H1 (cell line): Measurements from ENCODE around the gene DYSF. TPM values are rescaled to one million over a fixed set of nuclear protein-coding genes. Genes with fewer than 3 reads are reported as not detected.

Experiments used
- CTCF ChIA-PET: fragments of 300-600 bp; sonication (Branson Sonifier 250); formaldehyde crosslinking; loops from one replicate; lab custom pipeline; 2021; ENCODE audit not compliant: partially characterized antibody; lab: Charles Lee
- POLR2A ChIA-PET: fragments of 300-600 bp; sonication (Branson Sonifier 250); formaldehyde crosslinking; loops from one replicate; lab custom pipeline; 2021; ENCODE audit warnings: inconsistent platforms; ENCODE audit not compliant: partially characterized antibody; lab: Charles Lee
- DNase-seq, 2 experiments: peaks; one replicate each; pipeline versions ENCODE4 v3.0.0 to v3.0.0-alpha.2; 2010 to 2022; ENCODE audit warnings: low spot score in 2 of 2, low read depth in 1 of 2, mixed read lengths in 1 of 2
- FAIRE-seq: peaks from 2 replicates; lab custom pipeline; 2011; peaks lifted over from hg19 to GRCh38; lab: Jason Lieb, UNC
- H2AFZ ChIP-seq: 2 replicates; pipeline ENCODE4 v1.8.1; 2012; ENCODE audit warnings: low read length, inconsistent platforms
- H2AK5ac ChIP-seq: 2 replicates; pipeline ENCODE4 v1.6.1; 2013; ENCODE audit warnings: low read depth, low read length
- H2BK120ac ChIP-seq: replicated peaks from 2 replicates; pipeline ENCODE3; 2013; ENCODE audit warnings: low read depth, low read length, inconsistent platforms
- H2BK12ac ChIP-seq: 2 replicates; pipeline ENCODE4 v1.6.1; 2013; ENCODE audit warnings: low read depth, low read length
- H2BK15ac ChIP-seq: 2 replicates; pipeline ENCODE4 v1.6.1; 2013; ENCODE audit warnings: low read length
- H2BK20ac ChIP-seq: 2 replicates; pipeline ENCODE4 v1.6.1; 2013; ENCODE audit warnings: low read length
- H2BK5ac ChIP-seq: 2 replicates; pipeline ENCODE4 v1.6.1; 2013; ENCODE audit warnings: low read depth, low read length
- H3K14ac ChIP-seq: 2 replicates; pipeline ENCODE4 v1.6.1; 2013; ENCODE audit warnings: inconsistent platforms; ENCODE audit not compliant: insufficient read length
- H3K18ac ChIP-seq: 2 replicates; pipeline ENCODE4 v1.6.1; 2013; ENCODE audit warnings: low read length; ENCODE audit errors: extremely low read depth
- H3K23ac ChIP-seq: 2 replicates; pipeline ENCODE4 v1.6.1; 2013; ENCODE audit warnings: inconsistent platforms; ENCODE audit not compliant: insufficient read length
- H3K23me2 ChIP-seq: 2 replicates; pipeline ENCODE4 v1.6.1; 2013; ENCODE audit warnings: low read depth, low read length
- H3K27ac ChIP-seq: 2 replicates; pipeline ENCODE4 v1.6.1; 2011; ENCODE audit warnings: low read depth, low read length, inconsistent platforms
- H3K27me3 ChIP-seq, 4 experiments: replicated peaks in 1 of 4; 1 replicate in 1 of 4; 2 replicates in 3 of 4; pipeline versions ENCODE4 v1.6.1 to v1.8.1; 2011 to 2013; ENCODE audit warnings: low read length in 3 of 4, mild to moderate bottlenecking in 3 of 4, inconsistent platforms in 2 of 4, mixed read lengths in 2 of 4, moderate library complexity in 1 of 4; ENCODE audit not compliant: control insufficient read depth in 3 of 4, insufficient read depth in 3 of 4; ENCODE audit errors: extremely low read depth in 1 of 4
- H3K36me3 ChIP-seq, 4 experiments: 2 replicates each; pipeline versions ENCODE4 v1.6.1 to v1.8.1; 2011 to 2013; ENCODE audit warnings: mild to moderate bottlenecking in 4 of 4, low read length in 3 of 4, moderate library complexity in 2 of 4, control low read depth in 1 of 4, inconsistent platforms in 1 of 4; ENCODE audit not compliant: insufficient read depth in 4 of 4, control insufficient read depth in 2 of 4
- H3K4ac ChIP-seq: replicated peaks from 2 replicates; pipeline ENCODE3; 2013; ENCODE audit warnings: low read length, low read depth, mixed read lengths, inconsistent platforms; ENCODE audit not compliant: insufficient read length
- H3K4me1 ChIP-seq, 4 experiments: replicated peaks in 1 of 4; 1 replicate in 1 of 4; 2 replicates in 3 of 4; pipeline versions ENCODE4 v1.6.1 to v1.8.1; 2011 to 2013; ENCODE audit warnings: low read length in 3 of 4, inconsistent platforms in 2 of 4, mixed read lengths in 1 of 4; ENCODE audit not compliant: insufficient read depth in 4 of 4, control insufficient read depth in 3 of 4
- H3K4me2 ChIP-seq, 2 experiments: 2 replicates each; pipeline versions ENCODE4 v1.6.1 to v1.8.1; 2011 to 2013; ENCODE audit warnings: low read depth in 2 of 2, low read length in 2 of 2, control low read depth in 1 of 2, inconsistent platforms in 1 of 2, mild to moderate bottlenecking in 1 of 2; ENCODE audit not compliant: insufficient read depth in 1 of 2
- H3K4me3 ChIP-seq, 4 experiments: fragments of 200-600, 300-600 bp in 1 of 4; sonication (generic), shearing (Covaris generic), sonication (Bioruptor Twin) in 1 of 4; 2 replicates each; pipeline versions ENCODE4 v1.5.1 to v1.8.1; 2011 to 2016; ENCODE audit warnings: low read length in 4 of 4, low read depth in 3 of 4, control low read depth in 2 of 4, inconsistent platforms in 2 of 4, mild to moderate bottlenecking in 2 of 4, mixed read lengths in 1 of 4, moderate library complexity in 1 of 4; ENCODE audit not compliant: insufficient read depth in 2 of 4; ENCODE audit errors: extremely low read depth in 1 of 4
- H3K56ac ChIP-seq: replicated peaks from 2 replicates; pipeline ENCODE3; 2013; ENCODE audit warnings: low read depth, mild to moderate bottlenecking, mixed read lengths, low read length, inconsistent platforms; ENCODE audit not compliant: insufficient read length
- H3K79me1 ChIP-seq: 2 replicates; pipeline ENCODE4 v1.6.1; 2013; ENCODE audit warnings: low read depth, low read length, control low read depth
- H3K79me2 ChIP-seq, 2 experiments: 2 replicates each; pipeline versions ENCODE4 v1.6.1 to v1.8.1; 2012 to 2013; ENCODE audit warnings: low read length in 2 of 2, mild to moderate bottlenecking in 2 of 2, inconsistent platforms in 1 of 2; ENCODE audit not compliant: insufficient read depth in 2 of 2, control insufficient read depth in 1 of 2
- H3K9ac ChIP-seq, 4 experiments: replicated peaks in 1 of 4; 1 replicate in 1 of 4; 2 replicates in 3 of 4; pipeline versions ENCODE4 v1.6.1 to v1.8.1; 2011 to 2013; ENCODE audit warnings: low read depth in 3 of 4, low read length in 3 of 4, control low read depth in 2 of 4, mild to moderate bottlenecking in 2 of 4, moderate library complexity in 2 of 4, inconsistent platforms in 1 of 4; ENCODE audit errors: extremely low read depth in 1 of 4
- H3K9me3 ChIP-seq, 2 experiments: 2 replicates each; pipeline versions ENCODE4 v1.6.1 to v1.8.1; 2012 to 2013; ENCODE audit warnings: mild to moderate bottlenecking in 2 of 2, moderate library complexity in 2 of 2, control low read depth in 1 of 2, inconsistent platforms in 1 of 2, low read depth in 1 of 2, low read length in 1 of 2, mixed read lengths in 1 of 2; ENCODE audit not compliant: insufficient read depth in 2 of 2
- H4K20me1 ChIP-seq, 2 experiments: replicated peaks in 1 of 2; 2 replicates each; pipeline versions ENCODE3 to v1.8.1; 2011 to 2013; ENCODE audit warnings: inconsistent platforms in 2 of 2, low read length in 2 of 2, mild to moderate bottlenecking in 1 of 2; ENCODE audit not compliant: insufficient read depth in 2 of 2, control insufficient read depth in 1 of 2
- H4K5ac ChIP-seq: 2 replicates; pipeline ENCODE4 v1.6.1; 2013; ENCODE audit warnings: low read length, low read depth, mixed read lengths, inconsistent platforms; ENCODE audit not compliant: insufficient read length
- H4K8ac ChIP-seq: 2 replicates; pipeline ENCODE4 v1.8.0; 2013; ENCODE audit warnings: mild to moderate bottlenecking, moderate library complexity, low read length, inconsistent platforms; ENCODE audit not compliant: insufficient read depth; ENCODE audit errors: extremely low read depth
- H4K91ac ChIP-seq: replicated peaks from 2 replicates; pipeline ENCODE3; 2013; ENCODE audit warnings: low read length, mixed read lengths, inconsistent platforms; ENCODE audit not compliant: insufficient read length
- ATF3 ChIP-seq: IDR thresholded peaks from 2 replicates; pipeline ENCODE4 v1.6.1; 2011; ENCODE audit warnings: low read depth, mild to moderate bottlenecking, low read length; ENCODE audit not compliant: insufficient read depth
- CHD1 ChIP-seq: IDR thresholded peaks from 2 replicates; pipeline ENCODE4 v1.6.1; 2012; ENCODE audit warnings: low read depth, low read length, improper control_type of control experiment
- HDAC2 ChIP-seq, 2 experiments: fragments of 300-600 bp in 1 of 2; sonication (generic) in 1 of 2; IDR thresholded peaks; 2 replicates each; pipeline ENCODE4 v1.6.1; 2011 to 2012; ENCODE audit warnings: low read depth in 2 of 2, low read length in 2 of 2, mild to moderate bottlenecking in 2 of 2, moderate library complexity in 2 of 2, borderline replicate concordance in 1 of 2, inconsistent platforms in 1 of 2
- JUND ChIP-seq: IDR thresholded peaks from 2 replicates; pipeline ENCODE4 v1.6.1; 2011; ENCODE audit warnings: mild to moderate bottlenecking, improper control_type of control experiment, low read length
- NRF1 ChIP-seq: IDR thresholded peaks from 2 replicates; pipeline ENCODE4 v1.6.1; 2011; ENCODE audit warnings: mild to moderate bottlenecking, low read depth, low read length, improper control_type of control experiment
- POLR2A ChIP-seq, 2 experiments: IDR thresholded peaks; 1 replicate in 1 of 2; 2 replicates in 1 of 2; pipeline ENCODE4 v1.6.1; 2011; ENCODE audit warnings: low read depth in 2 of 2, low read length in 2 of 2, mild to moderate bottlenecking in 2 of 2; ENCODE audit errors: control extremely low read depth in 1 of 2
- SAP30 ChIP-seq: fragments of 300-600 bp; sonication (generic); IDR thresholded peaks from 2 replicates; pipeline ENCODE4 v1.7.1; 2012; ENCODE audit warnings: low read length, moderate library complexity, mild to moderate bottlenecking, inconsistent platforms; ENCODE audit not compliant: insufficient read depth, insufficient replicate concordance
- TEAD4 ChIP-seq: IDR thresholded peaks from 2 replicates; pipeline ENCODE4 v1.6.1; 2012; ENCODE audit warnings: low read depth, low read length, inconsistent platforms, mixed read lengths
- WGBS, 2 experiments: shearing (Covaris generic) in 1 of 2; methylation state at CpG; one replicate each; pipeline versions ENCODE4 v1.1.6 to v1.1.7; 2013 to 2015; ENCODE audit warnings: low lambda C conversion rate in 2 of 2, mixed read lengths in 2 of 2, inconsistent platforms in 1 of 2, low coverage in 1 of 2, missing lambda C conversion rate in 1 of 2; ENCODE audit not compliant: insufficient replicate concordance in 2 of 2, insufficient coverage in 1 of 2, insufficient read length in 1 of 2; ENCODE audit errors: extremely low coverage in 1 of 2, missing lambda C conversion rate in 1 of 2; 5-methylcytosine and 5-hydroxymethylcytosine counted together
- polyA plus RNA-seq, 7 experiments: library from polyadenylated mRNA; depleted of rRNA in 3 of 7; stranded (reverse) in 5 of 7; unstranded in 2 of 7; fragments of >200 nt in 5 of 7; fragments of 200-250 nt in 2 of 7; gene quantifications; 1 replicate in 5 of 7; 2 replicates in 1 of 7; 4 replicates in 1 of 7; pipeline versions ENCODE4 v1.2.1 to v1.2.3, GENCODE V29; 2011 to 2013; ENCODE audit warnings: missing spikeins in 2 of 7, mixed read lengths in 2 of 7
- total RNA-seq: library from RNA; stranded (reverse); fragmentation: NEBNext Ultra II Directional; extraction: Animal tissue kit (Norgen Biotek cat#: 25700); gene quantifications from 2 replicates; pipeline ENCODE4 v1.2.1, GENCODE V29; 2021

Gene DYSF
- total and polyA plus RNA-seq, 2 of the 8 experiments (the other 6 are each of a cell fraction or from before 2014, with no cell fraction given) = 5.8 to 7.1 TPM

DNA sequence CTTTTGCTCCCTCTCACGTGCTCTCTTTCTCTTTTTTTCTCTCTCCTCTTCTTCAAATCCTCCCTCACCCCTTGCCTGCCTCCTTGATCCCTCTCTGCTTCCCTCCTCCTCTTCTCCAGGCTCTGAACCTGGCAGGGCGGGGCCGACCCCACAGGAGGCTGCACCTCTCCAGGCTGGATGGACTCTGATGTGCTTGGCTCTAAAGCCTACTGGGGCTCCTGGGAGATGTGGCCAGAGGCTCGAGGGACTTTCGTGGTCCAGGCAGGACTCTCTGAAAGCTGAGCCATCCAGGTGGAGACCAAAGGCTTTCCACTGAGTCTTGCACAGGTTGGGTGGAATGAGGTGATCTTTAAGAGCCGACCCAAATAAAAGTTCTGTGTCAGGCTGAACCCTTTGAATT is 25.4 kb downstream of the DYSF start:
- POLR2A ChIA-PET = no interaction called here

More for the DNA sequence above, 25.4 kb downstream of the DYSF start:
- Histone ChIP-seq H3K27ac (no peak overlapping the region), H4K91ac (no peak overlapping the region), H3K9ac (no peak overlapping the region), H3K14ac (no peak overlapping the region), H3K4me2 (no peak overlapping the region), H4K5ac (no peak overlapping the region), H3K4me3 (no peak overlapping the region), H3K9me3 (no peaks in the 10 kb centered on the region), H4K8ac (no peak overlapping the region), H3K56ac (no peak overlapping the region), H3K79me2 (no peaks in the 10 kb centered on the region)
- WGBS, 2 experiments = 70% methylated on average over 6 of the region's 6 CpGs; no CpG with 5 or more reads in 1 of the 2 experiments
- CTCF ChIA-PET = interaction anchor here (0.7 to 7.5 kb wide), 3 partner anchors 16 to 23 kb away, joined by 3 to 66 read pairs (median 3); no protein-coding TSS in a partner anchor
- TF ChIP-seq HDAC2 (IDR thresholded peaks at IDR 0.05; ENCODE audit: borderline replicate concordance in 1 of 2, low read depth in 2 of 2, low read length in 2 of 2) = no peak
- no peak for TF ChIP-seq JUND
- no peak for TF ChIP-seq CHD1
- TF ChIP-seq ATF3 = no peak
- TF ChIP-seq SAP30 = no peak
- TF ChIP-seq POLR2A (IDR thresholded peaks at IDR 0.05; ENCODE audit: control extremely low read depth in 1 of 2, low read depth in 2 of 2, low read length in 2 of 2) = no peak
- TF ChIP-seq NRF1 = no peak
- no peak for TF ChIP-seq TEAD4
- TF ChIP-seq, all 59 proteins: peak for 0
- Histone ChIP-seq H3K23ac (no peak overlapping the region), H3K27me3 (no peaks in the 10 kb centered on the region; a peak in 1 of 7 replicates), H2BK15ac (no peak overlapping the region), H2AK5ac (no peak overlapping the region), H2BK12ac (no peak overlapping the region), H3K79me1 (no peaks in the 10 kb centered on the region), H3K18ac (no peak overlapping the region), H4K20me1 (no peaks in the 10 kb centered on the region), H3K23me2 (no peaks in the 10 kb centered on the region), H3K4me1 (peaks cover 3 to 9% (median 5%) of the 10 kb centered on the region in 4 experiments; a peak in 5 of 7 replicates), H3K4ac (no peak overlapping the region), H2BK120ac (no peak overlapping the region), H2BK5ac (no peak overlapping the region), H2BK20ac (no peak overlapping the region), H3K36me3 (no peaks in the 10 kb centered on the region), H2AFZ (no peak overlapping the region)
- FAIRE-seq (no peak), DNase-seq (no peak)
